Prostate gland (tissue), 2 donors: ENCODE results near the gene OR2H1. TPM values are rescaled to one million over a fixed set of nuclear protein-coding genes. Genes with fewer than 3 reads are reported as not detected.

Source experiments
- DNase-seq: peaks from one replicate; pipeline ENCODE4 v3.0.0-alpha.2; 2019; ENCODE audit warnings: low spot score
- H3K27ac ChIP-seq, 2 donors: fragments of 200-600 bp; sonication (generic); 2 replicates each; pipeline ENCODE4 v1.5.1; 2017 to 2019
- H3K27me3 ChIP-seq: fragments of 200-600 bp; sonication (generic); replicated peaks from 2 replicates; pipeline ENCODE4 v1.5.1; 2019; ENCODE audit not compliant: insufficient read depth
- H3K36me3 ChIP-seq, 2 donors: fragments of 200-600 bp; sonication (generic); 1 replicate in 1 of 2; 2 replicates in 1 of 2; pipeline versions ENCODE4 v1.5.1 to v1.8.1; 2017 to 2019
- H3K4me1 ChIP-seq: fragments of 200-600 bp; sonication (generic); replicated peaks from 2 replicates; pipeline ENCODE4 v1.5.1; 2019
- H3K4me3 ChIP-seq, 2 donors: fragments of 200-600 bp; sonication (generic); 2 replicates each; pipeline ENCODE4 v1.5.1; 2017 to 2019
- H3K9me3 ChIP-seq: fragments of 200-600 bp; sonication (generic); 2 replicates; pipeline ENCODE4 v1.5.1; 2017
- POLR2A ChIP-seq: fragments of 450-650 bp; IDR thresholded peaks from one replicate; pipeline ENCODE4 v1.6.1; 2016; ENCODE audit warnings: antibody characterized with exemption, mild to moderate bottlenecking
- POLR2AphosphoS5 ChIP-seq: sonication (generic); formaldehyde crosslinking; IDR thresholded peaks from one replicate; pipeline ENCODE4 v1.6.1; 2017; ENCODE audit warnings: antibody characterized with exemption
- WGBS: methylation state at CpG from one replicate; pipeline ENCODE4 v1.1.5; 2018; 5-methylcytosine and 5-hydroxymethylcytosine counted together
- intact Hi-C: fragments of 100-400 bp; cut with DNase I; formaldehyde crosslinking; loops from one replicate; pipeline ENCODE4 v1.14.2; 2022
- total RNA-seq, 2 donors: library from RNA; depleted of rRNA; stranded (reverse); fragments of >200 nt; gene quantifications; one replicate each; pipeline ENCODE4 v1.1.0, GENCODE V29; 2016
- TF ChIP-seq, protein P1 (sequence below), 4 experiments: fragments of 200-600 bp in 2 of 4; fragments of 450-650 bp in 2 of 4; sonication (generic) in 2 of 4; IDR thresholded peaks; 1 replicate in 3 of 4; 2 replicates in 1 of 4; pipeline ENCODE4 v1.5.1; 2016 to 2019; ENCODE audit warnings: antibody characterized with exemption in 4 of 4, mild to moderate bottlenecking in 2 of 4, moderate library complexity in 2 of 4

Gene OR2H1
- total RNA-seq, 2 donors from 2014 or later: 1.1 TPM; not detected in 1

DNA sequence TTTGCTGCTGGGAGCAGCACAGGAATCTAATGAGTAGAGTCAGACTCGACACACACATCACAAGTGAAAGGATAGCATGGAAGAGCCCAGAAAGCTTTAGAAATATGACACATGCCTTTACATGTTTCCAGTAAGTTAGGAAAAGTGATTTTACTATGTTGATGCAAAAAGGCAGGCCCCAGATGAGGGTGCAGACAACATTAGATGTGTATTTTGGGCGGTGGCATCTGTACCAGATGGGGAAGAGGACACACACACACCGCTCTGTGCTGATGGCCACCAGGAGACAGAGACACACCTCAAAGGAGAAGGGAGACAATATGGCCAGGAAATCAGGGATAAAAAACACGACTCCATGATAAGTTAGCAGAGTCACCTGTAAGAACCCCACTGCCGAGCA is 30.2 kb downstream of the OR2H1 start:
- TF ChIP-seq, protein P1, sequence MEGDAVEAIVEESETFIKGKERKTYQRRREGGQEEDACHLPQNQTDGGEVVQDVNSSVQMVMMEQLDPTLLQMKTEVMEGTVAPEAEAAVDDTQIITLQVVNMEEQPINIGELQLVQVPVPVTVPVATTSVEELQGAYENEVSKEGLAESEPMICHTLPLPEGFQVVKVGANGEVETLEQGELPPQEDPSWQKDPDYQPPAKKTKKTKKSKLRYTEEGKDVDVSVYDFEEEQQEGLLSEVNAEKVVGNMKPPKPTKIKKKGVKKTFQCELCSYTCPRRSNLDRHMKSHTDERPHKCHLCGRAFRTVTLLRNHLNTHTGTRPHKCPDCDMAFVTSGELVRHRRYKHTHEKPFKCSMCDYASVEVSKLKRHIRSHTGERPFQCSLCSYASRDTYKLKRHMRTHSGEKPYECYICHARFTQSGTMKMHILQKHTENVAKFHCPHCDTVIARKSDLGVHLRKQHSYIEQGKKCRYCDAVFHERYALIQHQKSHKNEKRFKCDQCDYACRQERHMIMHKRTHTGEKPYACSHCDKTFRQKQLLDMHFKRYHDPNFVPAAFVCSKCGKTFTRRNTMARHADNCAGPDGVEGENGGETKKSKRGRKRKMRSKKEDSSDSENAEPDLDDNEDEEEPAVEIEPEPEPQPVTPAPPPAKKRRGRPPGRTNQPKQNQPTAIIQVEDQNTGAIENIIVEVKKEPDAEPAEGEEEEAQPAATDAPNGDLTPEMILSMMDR (IDR thresholded peaks at IDR 0.05): no peak
- TF ChIP-seq POLR2A (no peak), POLR2AphosphoS5 (no peak)
- 83% methylated on average over 5 of the region's 5 CpGs for WGBS
- Histone ChIP-seq H3K27ac (no peak overlapping the region), H3K4me1 (no peaks in the 10 kb centered on the region), H3K9me3 (no peaks in the 10 kb centered on the region), H3K27me3 (no peaks in the 10 kb centered on the region), H3K4me3 (no peak overlapping the region), H3K36me3 (no peaks in the 10 kb centered on the region)
- DNase-seq: no peak
- intact Hi-C loops: no loop called here

DNA sequence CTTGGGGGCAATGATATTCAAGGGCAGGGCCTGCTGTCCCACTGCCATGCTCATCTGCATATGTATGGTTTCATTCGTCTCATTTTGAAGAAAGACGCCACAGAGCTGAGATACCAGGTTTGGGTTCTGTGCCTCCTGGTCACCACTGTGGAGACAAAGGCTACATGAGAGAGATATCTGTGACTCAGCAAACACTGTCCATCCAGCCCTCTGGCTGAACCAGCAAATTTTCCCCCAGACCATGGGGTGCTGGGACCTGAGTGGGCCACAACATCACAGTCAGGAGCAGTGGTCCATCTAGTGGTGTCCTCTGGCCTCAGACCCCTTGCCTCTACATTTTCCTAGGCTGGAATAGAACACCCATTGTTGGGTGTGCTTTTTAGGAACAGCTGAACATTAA is 30.7 kb downstream of the OR2H1 start, which contains the start of gene MAS1L:
MAS1L (minus strand) TSS at position 297 of the 400 bp plus-strand sequence; CDS start at position 243, 54 bp downstream.
- WGBS: 94% methylated on average over 2 of the region's 2 CpGs
- no peak for DNase-seq
- Histone ChIP-seq H3K4me1 (no peaks in the 10 kb centered on the region), H3K36me3 (no peaks in the 10 kb centered on the region), H3K27ac (no peak within 1 kb of the TSS), H3K9me3 (no peaks in the 10 kb centered on the region), H3K27me3 (no peaks in the 10 kb centered on the region), H3K4me3 (no peak within 1 kb of the TSS)
- no peak for TF ChIP-seq POLR2A
- TF ChIP-seq, protein P1 (IDR thresholded peaks at IDR 0.05): no peak
- TF ChIP-seq POLR2AphosphoS5: no peak
- intact Hi-C loops: no loop called here

DNA sequence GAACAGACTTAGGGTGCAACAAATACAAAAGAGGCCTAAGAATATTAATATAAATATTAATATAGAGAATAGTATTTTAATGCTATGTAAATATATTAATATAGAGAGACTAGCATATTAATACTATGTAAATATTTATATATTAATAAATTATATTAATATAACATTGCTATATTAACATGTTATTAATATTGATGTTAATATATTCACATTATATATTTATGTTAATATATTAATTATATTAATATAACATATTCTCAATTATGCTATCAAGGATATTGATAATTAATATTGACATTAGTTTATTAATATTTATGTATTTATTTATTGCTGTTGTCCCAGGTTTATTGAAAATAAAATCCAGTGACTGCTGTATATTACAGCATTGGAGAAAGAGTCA is 31.9 kb downstream of the OR2H1 start:
- Histone ChIP-seq H3K36me3 (no peaks in the 10 kb centered on the region), H3K4me3 (no peak overlapping the region), H3K27ac (no peak overlapping the region), H3K9me3 (no peaks in the 10 kb centered on the region), H3K4me1 (no peaks in the 10 kb centered on the region), H3K27me3 (no peaks in the 10 kb centered on the region)
- DNase-seq: no peak
- intact Hi-C loops: no loop called here
- TF ChIP-seq POLR2A (no peak), POLR2AphosphoS5 (no peak)
- TF ChIP-seq, protein P1 (IDR thresholded peaks at IDR 0.05): no peak

DNA sequence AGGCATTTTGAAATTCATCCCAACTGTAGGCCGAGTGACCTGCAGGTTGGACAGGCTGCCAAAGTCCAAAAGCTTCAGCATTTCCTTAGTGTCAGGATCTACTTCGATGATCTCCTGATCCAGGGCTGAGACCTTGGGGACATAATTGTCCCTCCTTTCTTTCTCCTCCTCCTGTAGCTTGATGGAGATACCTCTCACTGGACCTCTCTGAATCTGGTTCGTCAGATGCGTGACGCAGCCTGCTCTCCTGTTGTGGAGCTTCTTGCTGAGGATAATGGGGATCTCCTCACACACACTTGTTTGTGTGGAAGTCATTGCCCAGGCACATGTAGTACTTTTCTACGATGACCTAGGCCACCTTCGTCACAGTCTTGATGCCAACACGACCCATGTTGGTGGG is 32.3 kb downstream of the OR2H1 start:
- intact Hi-C loops: no loop called here
- no peak for DNase-seq
- Histone ChIP-seq H3K4me3 (no peak overlapping the region), H3K27ac (no peak overlapping the region), H3K27me3 (no peaks in the 10 kb centered on the region), H3K36me3 (no peaks in the 10 kb centered on the region), H3K4me1 (no peaks in the 10 kb centered on the region), H3K9me3 (no peaks in the 10 kb centered on the region)
- TF ChIP-seq POLR2A (no peak), POLR2AphosphoS5 (no peak)
- TF ChIP-seq, protein P1 (IDR thresholded peaks at IDR 0.05): no peak
- 96% methylated on average over 8 of the region's 8 CpGs for WGBS

DNA sequence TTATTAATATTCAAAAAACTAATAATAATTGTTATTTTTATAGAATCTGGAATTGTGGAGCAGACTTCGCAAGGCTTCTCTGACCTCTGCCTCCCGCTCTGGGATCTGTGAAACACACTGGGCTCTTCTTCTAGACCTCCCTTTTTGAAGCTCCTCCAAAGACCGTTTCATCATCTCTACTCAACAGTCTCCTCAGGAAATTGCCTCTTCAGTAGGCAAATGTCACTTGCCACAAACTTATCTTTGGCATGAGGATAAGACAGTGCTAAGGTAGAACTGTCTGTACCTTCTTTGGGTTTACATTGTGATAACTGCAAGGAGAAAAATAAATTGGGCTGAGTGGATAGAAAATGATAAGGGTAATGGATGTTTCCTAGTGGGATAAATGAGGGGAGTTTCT is 33.1 kb downstream of the OR2H1 start:
- Histone ChIP-seq H3K36me3 (no peaks in the 10 kb centered on the region), H3K9me3 (no peaks in the 10 kb centered on the region), H3K4me1 (no peaks in the 10 kb centered on the region), H3K27me3 (no peaks in the 10 kb centered on the region), H3K27ac (no peak overlapping the region), H3K4me3 (no peak overlapping the region)
- DNase-seq: no peak
- TF ChIP-seq POLR2AphosphoS5: no peak
- TF ChIP-seq POLR2A: no peak
- TF ChIP-seq, protein P1 (IDR thresholded peaks at IDR 0.05): no peak
- intact Hi-C loops: no loop called here
- 84% methylated on average over 3 of the region's 3 CpGs for WGBS
